Common myeloid progenitor, CD34-positive (primary cell): Measurements from ENCODE around the gene CCT7.
A peak's percentile ranks its signal among the peaks of the same experiment; 100 is the strongest.

ENCODE experiments used
- CTCF ChIA-PET: fragments of 350-600 bp; sonication (Branson Sonifier 250); formaldehyde crosslinking; loops from one replicate; lab custom pipeline; 2021; ENCODE audit warnings: antibody characterized with exemption; lab: Charles Lee
- POLR2A ChIA-PET: fragments of 350-600 bp; sonication (Branson Sonifier 250); formaldehyde crosslinking; loops from one replicate; lab custom pipeline; 2021; ENCODE audit warnings: antibody characterized with exemption; lab: Charles Lee
- DNase-seq, 3 donors: peaks; one replicate each; pipeline versions ENCODE4 v3.0.0 to v3.0.0-alpha.2; 2013
- H3K27ac ChIP-seq, 2 experiments: 1 replicate in 1 of 2; 2 replicates in 1 of 2; pipeline ENCODE4 v1.7.0; 2013; ENCODE audit warnings: inconsistent platforms in 2 of 2, low read length in 2 of 2, mild to moderate bottlenecking in 2 of 2, low read depth in 1 of 2, moderate library complexity in 1 of 2; ENCODE audit not compliant: severe bottlenecking in 2 of 2, insufficient read depth in 1 of 2, poor library complexity in 1 of 2
- H3K27me3 ChIP-seq, 5 experiments: replicated peaks in 2 of 5; 1 replicate in 3 of 5; 2 replicates in 2 of 5; pipeline versions ENCODE4 v1.6.1 to v1.7.0; 2013; ENCODE audit warnings: low read length in 4 of 5, mild to moderate bottlenecking in 2 of 5, moderate library complexity in 2 of 5, inconsistent platforms in 1 of 5; ENCODE audit not compliant: insufficient read depth in 5 of 5, control insufficient read depth in 4 of 5
- H3K36me3 ChIP-seq, 4 experiments: 1 replicate in 2 of 4; 2 replicates in 2 of 4; pipeline versions ENCODE4 v1.6.1 to v1.7.0; 2013; ENCODE audit warnings: low read length in 3 of 4, control low read depth in 1 of 4, mild to moderate bottlenecking in 1 of 4; ENCODE audit not compliant: control insufficient read depth in 4 of 4, insufficient read depth in 4 of 4
- H3K4me1 ChIP-seq, 4 experiments: 1 replicate in 3 of 4; 2 replicates in 1 of 4; pipeline versions ENCODE4 v1.6.1 to v1.7.1; 2013; ENCODE audit warnings: low read length in 3 of 4, mild to moderate bottlenecking in 3 of 4, control low read depth in 1 of 4, inconsistent platforms in 1 of 4, moderate library complexity in 1 of 4; ENCODE audit not compliant: control insufficient read depth in 4 of 4, insufficient read depth in 4 of 4; ENCODE audit errors: control extremely low read depth in 1 of 4
- H3K4me3 ChIP-seq, 7 experiments: 1 replicate in 4 of 7; 2 replicates in 3 of 7; pipeline versions ENCODE4 v1.5.1 to v1.7.0; 2013; ENCODE audit warnings: mild to moderate bottlenecking in 7 of 7, low read length in 6 of 7, moderate library complexity in 6 of 7, inconsistent platforms in 2 of 7, low read depth in 2 of 7, control low read depth in 1 of 7; ENCODE audit not compliant: insufficient read depth in 4 of 7, control insufficient read depth in 1 of 7; ENCODE audit errors: extremely low read depth in 1 of 7
- H3K9me3 ChIP-seq, 5 experiments: 1 replicate in 4 of 5; 2 replicates in 1 of 5; pipeline versions ENCODE4 v1.6.1 to v1.7.1; 2013; ENCODE audit warnings: low read length in 4 of 5, mild to moderate bottlenecking in 2 of 5, inconsistent platforms in 1 of 5, low read depth in 1 of 5, moderate library complexity in 1 of 5; ENCODE audit not compliant: control insufficient read depth in 4 of 5, insufficient read depth in 2 of 5; ENCODE audit errors: control extremely low read depth in 1 of 5
- WGBS: methylation state at CpG from one replicate; pipeline ENCODE4 v1.1.5; 2013; ENCODE audit not compliant: insufficient coverage; 5-methylcytosine and 5-hydroxymethylcytosine counted together

The CCT7 gene

GRCh38 chr2:73292906-73293533 lies 58.9 kb downstream of the CCT7 start:
- Histone ChIP-seq H3K9me3 (peaks cover 0 to 6% (median 4%) of the 10 kb centered on the region in 5 experiments), H3K4me3 (peak overlapping the region; percentile 32 to 76 (median 61)), H3K27ac (no peak overlapping the region), H3K4me1 (peaks cover 0 to 32% (median 27%) of the 10 kb centered on the region in 4 experiments), H3K36me3 (no peaks in the 10 kb centered on the region), H3K27me3 (peaks cover 29 to 84% (median 39%) of the 10 kb centered on the region in 5 experiments)
- CTCF ChIA-PET = interaction anchor here (0.7 to 1.2 kb wide), 2 partner anchors 25 to 48 kb away, joined by 3 read pairs; no protein-coding TSS in a partner anchor
- POLR2A ChIA-PET = interaction anchor here (1.2 kb wide), 1 partner anchor 59 kb away, joined by 3 read pairs; the partner anchor contains the start of gene CCT7
- DNase-seq = peak in 2 of 3 donors; percentile 27 to 28
- WGBS = 4% methylated on average over 46 of the region's 64 CpGs

- peaks cover 29 to 84% (median 38%) of the 10 kb centered on the region in 5 experiments for H3K27me3 ChIP-seq
- under 1% methylated on average over 42 of the region's 45 CpGs for WGBS
- DNase-seq = peak; percentile 89 to 97 (median 94)
Observed at GRCh38 chr2:73293534-73294171, 59.5 kb downstream of the CCT7 start, which contains the start of gene EGR4. EGR4 (minus strand) TSS chr2:73293548; CDS start chr2:73293317, 231 bp downstream.

GRCh38 chr2:73294239-73294638 lies 60.1 kb downstream of the CCT7 start:
- no peak for DNase-seq
- 80% methylated on average over 1 of the region's 2 CpGs for WGBS
- H3K36me3 ChIP-seq = no peaks in the 10 kb centered on the region
- H3K27ac ChIP-seq = no peak overlapping the region
- peaks cover 0 to 6% (median 4%) of the 10 kb centered on the region in 5 experiments for H3K9me3 ChIP-seq
- CTCF ChIA-PET = no interaction called here
- POLR2A ChIA-PET = no interaction called here
- H3K27me3 ChIP-seq = peaks cover 29 to 83% (median 35%) of the 10 kb centered on the region in 5 experiments
- no peak overlapping the region for H3K4me3 ChIP-seq
- peaks cover 0 to 32% (median 27%) of the 10 kb centered on the region in 4 experiments for H3K4me1 ChIP-seq

More at GRCh38 chr2:73293534-73294171, 59.5 kb downstream of the CCT7 start, which contains the start of gene EGR4:
- peaks cover 0 to 6% (median 4%) of the 10 kb centered on the region in 5 experiments for H3K9me3 ChIP-seq
- no peaks in the 10 kb centered on the region for H3K36me3 ChIP-seq
- peak within 1 kb of the TSS; percentile 32 to 76 (median 61) for H3K4me3 ChIP-seq
- ChIA-PET CTCF (interaction anchor here (0.7 to 1.2 kb wide), 2 partner anchors 24 to 48 kb away, joined by 3 read pairs; no protein-coding TSS in a partner anchor), POLR2A (interaction anchor here (1.2 kb wide), 1 partner anchor 59 kb away, joined by 3 read pairs; the partner anchor contains the start of gene CCT7)
- H3K27ac ChIP-seq = no peak within 1 kb of the TSS
- peaks cover 0 to 32% (median 27%) of the 10 kb centered on the region in 4 experiments for H3K4me1 ChIP-seq

- peaks cover 0 to 6% (median 4%) of the 10 kb centered on the region in 5 experiments for H3K9me3 ChIP-seq
- no peak overlapping the region for H3K4me3 ChIP-seq
- WGBS = no CpG with 5 or more reads among the region's 5 CpGs
- H3K36me3 ChIP-seq = no peaks in the 10 kb centered on the region
- peaks cover 27 to 81% (median 33%) of the 10 kb centered on the region in 5 experiments for H3K27me3 ChIP-seq
- CTCF ChIA-PET = interaction anchor here (1.2 kb wide), 1 partner anchor 89 kb away, joined by 3 read pairs; the partner anchor contains the start of gene ALMS1
- POLR2A ChIA-PET = no interaction called here
- peaks cover 0 to 31% (median 26%) of the 10 kb centered on the region in 4 experiments for H3K4me1 ChIP-seq
- H3K27ac ChIP-seq = no peak overlapping the region
- no peak for DNase-seq
Observed at GRCh38 chr2:73295751-73296400, 61.8 kb downstream of the CCT7 start.

GRCh38 chr2:73297151-73297559 lies 63.0 kb downstream of the CCT7 start:
- H3K36me3 ChIP-seq = no peaks in the 10 kb centered on the region
- 27% methylated on average over 2 of the region's 2 CpGs for WGBS
- peaks cover 0 to 6% (median 4%) of the 10 kb centered on the region in 5 experiments for H3K9me3 ChIP-seq
- ChIA-PET CTCF (no interaction called here), POLR2A (no interaction called here)
- H3K27me3 ChIP-seq = peaks cover 27 to 68% (median 36%) of the 10 kb centered on the region in 5 experiments
- no peak for DNase-seq
- peaks cover 0 to 18% (median 13%) of the 10 kb centered on the region in 4 experiments for H3K4me1 ChIP-seq
- H3K27ac ChIP-seq = no peak overlapping the region
- no peak overlapping the region for H3K4me3 ChIP-seq

- Histone ChIP-seq H3K4me3 (no peak overlapping the region), H3K4me1 (peaks cover 0 to 14% (median 10%) of the 10 kb centered on the region in 4 experiments), H3K27me3 (peaks cover 26 to 64% (median 37%) of the 10 kb centered on the region in 5 experiments), H3K36me3 (no peaks in the 10 kb centered on the region), H3K9me3 (peaks cover 0 to 6% (median 4%) of the 10 kb centered on the region in 5 experiments), H3K27ac (no peak overlapping the region)
- no peak for DNase-seq
- ChIA-PET CTCF (no interaction called here), POLR2A (no interaction called here)
- 54% methylated on average over 2 of the region's 4 CpGs for WGBS
Observed at GRCh38 chr2:73297586-73297985, 63.5 kb downstream of the CCT7 start.
